Loucy (cell line): ENCODE data around the gene HUNK.

Source experiments
- H2AFZ ChIP-seq: fragments of 200-600 bp; sonication (generic); 2 replicates; pipeline ENCODE4 v1.6.0; 2016; ENCODE audit warnings: antibody characterized with exemption, mild to moderate bottlenecking, low read length, moderate library complexity
- H3F3A ChIP-seq: fragments of 200-600 bp; 2 replicates; pipeline ENCODE4 v1.6.0; 2016; ENCODE audit warnings: antibody characterized with exemption, low read depth, mild to moderate bottlenecking
- H3K27me3 ChIP-seq: fragments of 200-600 bp; sonication (generic); 2 replicates; pipeline ENCODE4 v1.6.1; 2014; ENCODE audit warnings: low read length, mild to moderate bottlenecking; ENCODE audit not compliant: insufficient read depth, poor library complexity, severe bottlenecking
- H3K36me3 ChIP-seq: fragments of 200-600 bp; sonication (generic); 2 replicates; pipeline ENCODE4 v1.6.1; 2016; ENCODE audit warnings: low read length; ENCODE audit not compliant: insufficient read depth
- H3K4me1 ChIP-seq: fragments of 200-600 bp; sonication (generic); 2 replicates; pipeline ENCODE4 v1.5.1; 2014; ENCODE audit warnings: low read length, mild to moderate bottlenecking; ENCODE audit not compliant: insufficient read depth, poor library complexity, severe bottlenecking
- H3K4me2 ChIP-seq: fragments of 200-600 bp; sonication (generic); 2 replicates; pipeline ENCODE4 v1.6.0; 2014; ENCODE audit warnings: antibody characterized with exemption, low read length, low read depth, mild to moderate bottlenecking; ENCODE audit not compliant: poor library complexity, severe bottlenecking
- H3K4me3 ChIP-seq: fragments of 200-600 bp; sonication (generic); 2 replicates; pipeline ENCODE4 v1.5.1; 2014; ENCODE audit warnings: low read length, mild to moderate bottlenecking, mixed read lengths; ENCODE audit not compliant: poor library complexity, severe bottlenecking
- H3K79me2 ChIP-seq: fragments of 200-600 bp; sonication (generic); 2 replicates; pipeline ENCODE4 v1.6.1; 2014; ENCODE audit warnings: low read length; ENCODE audit not compliant: insufficient read depth
- H3K9ac ChIP-seq: fragments of 200-600 bp; sonication (generic); 2 replicates; pipeline ENCODE4 v1.6.0; 2014; ENCODE audit warnings: mild to moderate bottlenecking, low read depth, low read length, moderate library complexity; ENCODE audit not compliant: poor library complexity, severe bottlenecking
- H3K9me2 ChIP-seq: fragments of 200-600 bp; sonication (generic); replicated peaks from 2 replicates; pipeline ENCODE4 v1.6.1; 2016; ENCODE audit warnings: low read depth, low read length, mixed read lengths
- H3K9me3 ChIP-seq: fragments of 200-600 bp; sonication (generic); 2 replicates; pipeline ENCODE4 v1.6.1; 2014; ENCODE audit warnings: mild to moderate bottlenecking, antibody characterized with exemption, low read length, low read depth; ENCODE audit not compliant: insufficient read depth
- H4K20me1 ChIP-seq: fragments of 200-600 bp; sonication (generic); 2 replicates; pipeline ENCODE4 v1.6.0; 2014; ENCODE audit warnings: antibody characterized with exemption, low read length, mild to moderate bottlenecking; ENCODE audit not compliant: insufficient read depth, poor library complexity, severe bottlenecking
- CTCF ChIP-seq: fragments of 200-600 bp; sonication (generic); conservative IDR thresholded peaks from 2 replicates; pipeline ENCODE4 v1.5.1; 2014; ENCODE audit warnings: mild to moderate bottlenecking, antibody characterized with exemption, low read length
- EZH2phosphoT487 ChIP-seq: fragments of 200-600 bp; IDR thresholded peaks from 2 replicates; pipeline ENCODE4 v1.6.1; 2018; ENCODE audit warnings: antibody characterized with exemption, mild to moderate bottlenecking, moderate library complexity, borderline replicate concordance

HUNK gene

GRCh38 chr21:31844206-31844605, 28.6 kb upstream of the HUNK start:
- Histone ChIP-seq H3K9me2 (no peaks in the 10 kb centered on the region), H3K9me3 (no peaks in the 10 kb centered on the region), H3F3A (no peaks in the 10 kb centered on the region), H3K9ac (no peak overlapping the region), H3K4me2 (no peak overlapping the region), H3K27me3 (no peaks in the 10 kb centered on the region), H3K4me3 (no peak overlapping the region), H3K79me2 (no peaks in the 10 kb centered on the region), H4K20me1 (no peaks in the 10 kb centered on the region), H3K36me3 (no peaks in the 10 kb centered on the region), H2AFZ (no peak overlapping the region), H3K4me1 (no peaks in the 10 kb centered on the region)
- TF ChIP-seq CTCF (no peak), EZH2phosphoT487 (no peak)

GRCh38 chr21:31845151-31845729, 27.6 kb upstream of the HUNK start:
- no peaks in the 10 kb centered on the region for H3K36me3 ChIP-seq
- no peaks in the 10 kb centered on the region for H3K4me1 ChIP-seq
- H3K79me2 ChIP-seq, result no peaks in the 10 kb centered on the region
- H2AFZ ChIP-seq, result no peak overlapping the region
- H3K9me2 ChIP-seq, result no peaks in the 10 kb centered on the region
- H3K9me3 ChIP-seq, result no peaks in the 10 kb centered on the region
- no peaks in the 10 kb centered on the region for H3F3A ChIP-seq
- no peak overlapping the region for H3K4me3 ChIP-seq
- no peak overlapping the region for H3K4me2 ChIP-seq
- no peaks in the 10 kb centered on the region for H4K20me1 ChIP-seq
- TF ChIP-seq EZH2phosphoT487 (no peak), CTCF (no peak)
- no peaks in the 10 kb centered on the region for H3K27me3 ChIP-seq
- no peak overlapping the region for H3K9ac ChIP-seq

GRCh38 chr21:31846690-31847089, 26.1 kb upstream of the HUNK start:
- Histone ChIP-seq H4K20me1 (no peaks in the 10 kb centered on the region), H3K9me3 (no peaks in the 10 kb centered on the region), H3K4me3 (no peak overlapping the region), H3K27me3 (no peaks in the 10 kb centered on the region), H3K9ac (no peak overlapping the region), H3F3A (no peaks in the 10 kb centered on the region), H3K9me2 (no peaks in the 10 kb centered on the region), H3K36me3 (no peaks in the 10 kb centered on the region), H3K79me2 (no peaks in the 10 kb centered on the region), H3K4me1 (no peaks in the 10 kb centered on the region), H2AFZ (no peak overlapping the region), H3K4me2 (no peak overlapping the region)
- TF ChIP-seq EZH2phosphoT487 (no peak), CTCF (no peak)
